Glomerular visceral epithelial cell (primary cell): Measurements from ENCODE around the gene RUVBL2.
"Not testable (repeated sequence)": the region's sequence is repeated elsewhere in the genome, so short reads cannot be mapped to it uniquely, and the experiment has no call there.

Source experiments
- DNase-seq: peaks from one replicate; pipeline ENCODE4 v3.0.0-alpha.2; 2016; ENCODE audit errors: extremely low spot score

The RUVBL2 gene

DNA sequence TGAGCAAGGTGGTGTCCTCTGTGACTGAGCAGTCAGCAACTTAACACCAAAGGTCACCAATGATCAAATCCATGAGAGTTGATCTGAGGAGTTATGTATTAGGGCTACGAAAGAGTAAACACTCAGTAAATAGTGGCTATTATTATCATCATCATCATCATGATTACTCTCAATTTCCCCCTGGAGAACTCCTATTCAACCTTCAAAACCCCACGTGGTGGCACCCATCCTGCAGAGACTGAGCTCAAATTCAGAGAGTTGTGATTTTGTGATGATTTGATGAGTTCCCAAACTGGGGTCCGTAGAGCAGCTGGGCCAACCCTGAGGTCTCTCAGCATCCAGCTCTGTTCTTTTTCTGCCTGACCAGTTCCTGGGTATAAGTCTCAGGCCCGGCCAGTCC, 56.1 kb downstream of the RUVBL2 start:
- not testable (repeated sequence) for DNase-seq

DNA sequence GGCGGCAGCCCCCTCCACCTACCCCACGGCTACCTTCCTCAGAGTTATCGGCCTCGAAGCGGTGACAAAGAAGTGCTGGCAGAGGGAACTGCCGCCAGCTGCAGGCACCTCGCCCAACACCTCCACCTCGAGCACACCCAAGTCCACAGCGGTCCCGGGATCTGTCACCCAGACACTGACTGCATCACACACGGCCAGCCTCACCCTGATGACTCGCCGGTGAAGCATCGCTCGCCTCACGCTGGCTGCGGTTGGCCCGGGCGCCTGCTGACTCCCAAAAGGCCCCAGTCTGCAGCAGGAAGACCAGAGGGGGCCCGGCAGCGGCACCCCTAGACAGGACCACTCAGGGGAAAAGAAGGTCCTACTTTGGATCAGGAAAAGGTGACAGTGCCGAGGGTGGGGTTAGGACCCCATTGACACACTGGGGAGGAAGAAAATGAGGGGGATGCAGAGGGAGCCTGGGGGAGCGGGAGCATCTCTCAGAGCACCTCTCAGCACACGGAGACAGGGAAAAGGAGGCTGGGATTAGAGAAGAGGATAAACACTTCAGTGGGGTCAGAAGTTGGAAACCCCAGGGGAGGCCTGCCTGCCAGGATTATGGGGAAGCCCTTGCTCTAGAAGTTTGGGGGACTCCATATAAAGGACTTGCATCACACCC, 56.8 kb downstream of the RUVBL2 start:
- DNase-seq: peak; percentile 75

DNA sequence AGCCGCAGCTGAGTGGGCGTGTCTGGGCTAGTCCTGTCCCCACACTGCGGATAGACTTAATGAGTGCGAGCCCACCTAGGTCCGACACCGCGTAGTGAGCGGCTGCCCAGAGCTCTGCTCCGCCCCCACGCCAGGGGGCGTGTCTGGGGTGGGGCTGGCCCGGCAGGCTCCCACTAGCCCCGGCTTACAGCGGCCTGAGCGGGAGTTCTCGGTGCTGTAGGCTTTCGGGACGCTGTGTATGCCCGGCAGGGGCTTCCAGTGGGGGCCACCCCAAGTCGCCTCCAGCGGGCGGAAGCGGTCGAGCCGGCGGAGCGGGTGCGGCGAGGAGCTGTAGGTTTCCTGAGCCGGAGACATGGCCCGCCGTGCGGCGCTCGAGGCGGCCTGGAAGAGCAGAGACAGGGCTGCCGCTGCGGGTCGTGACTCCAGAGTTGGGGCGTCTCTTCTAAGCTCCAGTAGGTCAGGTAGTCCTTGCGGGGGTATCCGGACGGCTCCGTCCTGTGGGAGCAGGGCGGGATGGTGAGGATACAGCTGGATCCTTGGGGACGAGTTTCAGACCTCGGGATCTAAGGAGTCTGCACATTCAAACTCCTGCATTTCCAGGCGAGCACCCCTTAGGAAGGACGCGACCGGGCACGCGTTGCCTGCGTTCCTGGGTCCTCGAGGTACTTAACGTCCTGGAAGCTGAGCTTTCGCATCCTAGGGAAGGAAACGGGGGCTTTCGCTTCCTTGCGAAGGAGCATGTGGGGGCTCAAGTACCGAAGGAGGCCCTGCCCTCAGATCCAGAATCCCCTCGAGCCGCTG, 62.6 kb downstream of the RUVBL2 start:
- DNase-seq: peak; percentile 79

DNA sequence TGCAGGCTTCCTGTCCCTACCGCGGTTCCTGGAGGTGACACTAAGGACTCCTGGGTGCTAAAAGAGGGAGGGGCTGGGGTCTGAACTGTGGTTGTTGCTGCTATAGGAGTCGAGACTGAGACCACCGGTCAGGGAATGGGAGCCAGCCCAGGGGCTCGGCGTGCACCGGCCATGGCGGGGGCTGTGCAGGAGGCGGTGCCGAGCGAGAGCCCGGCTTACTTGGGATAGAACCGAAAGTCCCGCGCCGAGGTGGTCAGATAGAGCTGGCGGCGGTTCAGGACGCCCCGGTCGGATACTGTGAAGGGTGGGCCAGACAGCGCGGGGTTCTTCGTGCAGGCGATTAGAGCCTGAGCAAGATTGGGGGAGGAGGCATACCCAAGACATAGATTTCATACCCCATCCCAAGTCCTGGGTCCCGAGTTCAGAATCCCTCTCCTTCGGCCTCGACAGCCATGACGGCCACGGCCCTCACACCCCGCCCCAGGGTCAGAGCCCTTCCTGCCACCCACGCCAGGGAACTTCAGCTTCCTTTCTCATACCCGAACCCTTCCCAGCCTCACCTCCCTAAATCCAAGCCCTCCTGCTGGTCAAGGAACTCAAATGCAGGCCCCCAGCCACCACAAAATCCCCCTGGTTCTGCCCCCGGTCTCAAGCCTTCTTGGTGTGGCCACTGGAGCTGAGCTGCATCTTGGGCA, 63.4 kb downstream of the RUVBL2 start:
- not testable (repeated sequence) for DNase-seq

DNA sequence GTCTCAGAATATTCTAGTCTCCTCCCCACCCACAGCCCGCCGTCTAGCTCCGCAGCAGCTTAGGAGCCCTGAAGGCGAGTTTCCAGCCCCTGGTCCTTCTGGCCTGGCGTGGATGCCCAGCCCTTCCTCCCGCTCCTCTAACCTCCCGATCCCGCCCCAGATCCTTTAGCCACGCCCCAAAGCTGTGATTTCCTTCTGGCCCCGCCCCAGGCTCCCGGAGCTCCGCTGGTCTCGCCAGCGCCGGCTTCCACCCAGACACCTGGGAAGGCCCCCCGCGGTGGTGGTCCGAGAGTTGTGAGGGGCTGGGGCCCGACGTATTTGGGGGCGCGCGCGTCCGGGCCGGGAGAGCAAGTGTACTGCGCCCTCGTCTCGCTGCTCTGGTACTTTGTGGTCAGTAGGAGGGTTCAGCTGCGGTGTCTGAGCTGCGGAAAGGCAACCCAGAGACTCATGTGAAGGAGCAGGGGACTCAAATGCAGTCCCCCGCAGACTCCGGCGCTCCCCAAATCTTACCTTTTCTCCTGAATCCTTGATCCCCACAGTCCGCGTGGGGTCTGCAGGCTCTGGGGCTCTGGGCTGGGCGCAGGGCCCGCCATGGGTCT, 64.0 kb downstream of the RUVBL2 start, which contains the start of gene CGB7:
Gene CGB7, minus strand, starts transcription at position 114 of the 599 bp plus-strand sequence. CDS start 2,374 bp downstream, outside the sequence.
- DNase-seq: peak; percentile 82

DNA sequence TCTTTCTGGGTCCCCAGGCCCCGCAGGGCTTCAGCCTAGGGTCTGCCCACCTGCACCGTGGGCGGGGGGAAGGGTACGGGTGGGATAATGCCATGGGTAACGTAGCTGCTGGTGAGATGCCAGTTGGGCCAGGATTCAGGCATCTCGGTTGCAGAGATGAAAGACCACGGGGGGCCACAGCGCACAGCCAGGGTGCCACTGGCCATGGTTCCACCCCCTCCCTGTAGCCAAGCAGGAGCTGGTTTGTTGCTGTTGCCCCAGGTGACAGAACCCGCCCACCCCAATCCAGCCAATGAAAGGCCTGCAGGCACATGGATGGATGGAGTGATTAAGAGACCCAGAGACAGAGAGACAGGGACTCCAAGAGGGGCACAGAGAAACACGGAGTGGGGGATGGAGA, 64.9 kb downstream of the RUVBL2 start:
- DNase-seq: peak; percentile 50

DNA sequence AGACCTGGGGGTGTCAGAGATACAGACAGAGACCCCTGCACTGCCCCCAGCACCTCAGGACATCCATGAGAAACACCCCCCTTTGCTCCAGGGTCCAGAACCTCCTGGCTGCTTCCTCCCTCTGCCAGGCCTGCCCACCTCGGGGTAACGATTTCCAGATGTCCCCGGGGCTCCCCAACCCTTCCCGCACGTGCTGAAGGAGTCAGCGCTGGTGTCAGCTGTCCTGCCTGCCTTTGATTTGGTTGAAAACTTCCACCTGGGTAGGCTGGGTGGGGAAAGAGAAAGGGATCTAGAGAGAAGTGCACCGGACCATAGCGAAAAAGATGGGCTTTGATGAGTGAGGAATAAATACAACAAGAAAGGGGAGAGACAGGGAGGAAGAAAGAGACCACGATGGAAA, 65.4 kb downstream of the RUVBL2 start:
- no peak for DNase-seq

DNA sequence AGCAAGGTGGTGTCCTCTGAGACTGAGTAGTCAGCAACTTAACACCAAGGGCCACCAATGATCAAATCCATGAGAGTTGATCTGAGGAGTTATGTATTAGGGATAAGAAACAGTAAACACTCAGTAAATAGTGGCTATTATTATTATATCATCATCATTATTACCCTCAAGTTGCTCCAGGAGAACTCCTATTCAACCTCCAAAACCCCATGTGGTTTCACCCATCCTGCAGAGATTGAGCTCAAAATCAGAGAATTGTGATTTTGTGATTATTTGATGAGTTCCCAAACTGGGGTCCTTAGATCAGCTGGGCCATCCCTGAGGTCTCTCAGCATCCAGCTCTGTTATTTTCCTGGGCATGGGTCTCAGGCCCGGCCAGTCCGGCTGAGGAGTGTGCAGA, 67.3 kb downstream of the RUVBL2 start:
- DNase-seq: no peak

DNA sequence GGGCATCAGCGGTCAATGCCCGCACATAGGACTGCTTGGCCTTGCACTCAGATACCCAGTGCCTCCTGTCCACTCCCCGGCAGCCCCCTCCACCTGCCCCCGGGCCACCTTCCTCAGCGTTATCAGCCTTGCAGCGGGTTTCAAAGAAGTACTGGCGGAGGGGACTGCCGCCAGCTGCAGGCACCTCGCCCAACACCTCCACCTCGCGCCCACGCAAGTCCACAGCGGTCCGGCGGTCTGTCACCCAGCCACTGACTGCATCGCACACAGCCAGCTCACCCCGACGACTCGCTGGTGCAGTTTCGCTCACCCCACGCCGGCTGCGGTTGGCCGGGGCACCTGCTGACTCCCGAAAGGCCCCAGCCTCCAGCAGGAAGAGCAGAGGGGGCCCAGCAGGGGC, 67.8 kb downstream of the RUVBL2 start:
- no peak for DNase-seq

- DNase-seq: no peak
Observed at GRCh38 chr19:49064029-49064629, 70.4 kb downstream of the RUVBL2 start.

DNA sequence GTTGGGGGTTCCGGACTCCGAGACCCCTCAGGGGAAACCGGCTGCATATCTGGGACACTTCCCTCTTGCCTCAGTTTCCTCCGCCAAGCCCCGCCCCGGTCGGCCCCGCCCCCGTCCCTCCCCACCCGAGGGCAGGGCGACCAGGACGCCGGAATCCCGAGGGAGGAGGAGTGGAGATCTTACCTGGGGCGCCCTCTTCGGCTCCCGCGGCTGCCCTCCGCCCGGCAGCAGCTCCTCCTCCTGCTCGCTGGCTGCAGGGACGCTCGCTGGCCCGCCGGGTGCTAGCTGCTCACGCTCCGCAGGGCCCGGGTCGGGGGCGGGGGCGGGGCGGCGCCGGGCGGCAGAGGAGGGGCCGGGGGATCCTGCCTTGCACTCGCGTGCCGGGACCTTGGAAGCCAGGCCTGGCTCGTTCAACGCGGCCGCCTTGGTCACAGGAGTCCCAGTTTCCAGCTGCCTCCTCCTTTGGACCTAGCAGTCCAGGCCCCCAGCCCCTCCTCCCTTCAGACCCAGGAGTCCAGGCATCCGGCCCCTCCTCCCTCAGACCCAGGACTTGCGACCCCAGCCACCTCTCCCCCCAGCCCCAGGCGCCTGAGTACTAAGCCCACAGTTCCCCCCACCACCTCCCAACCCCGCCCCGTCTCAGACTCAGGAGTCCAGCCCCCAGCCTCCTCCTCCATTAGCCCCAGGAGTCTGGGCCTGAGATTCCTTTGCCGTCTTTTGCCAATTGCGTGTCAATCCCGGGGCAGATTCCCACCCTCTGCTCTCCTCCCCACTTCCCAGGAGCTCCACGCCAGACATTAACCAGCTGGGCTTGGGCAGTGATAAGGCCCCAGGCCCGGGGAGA, 71.3 kb downstream of the RUVBL2 start, which contains the start of gene NTF4:
Gene NTF4, minus strand, starts transcription at position 51 of the 844 bp plus-strand sequence. CDS start 2,821 bp downstream, outside the sequence.
- DNase-seq: no peak
